G401 (cell line): ENCODE data around the gene PDCL3. TPM values are rescaled to one million over a fixed set of nuclear protein-coding genes. Genes with fewer than 3 reads are reported as not detected.

Experiments
- total RNA-seq: library from RNA; depleted of rRNA; stranded (reverse); fragments of >200 nt; shearing (Covaris generic); gene quantifications from 2 replicates; pipeline ENCODE4 v1.2.3, GENCODE V29; 2014; rRNA removed

The PDCL3 gene
- total RNA-seq, 1 experiment from 2014 or later: 19.1 TPM

Other genes with a start within 250 kb of the PDCL3 start
- gene LONRF2, start 240.5 kb upstream of the PDCL3 start, total RNA-seq: 0.06 TPM in 1 of 2 replicates, not detected in the other
- 18.9 and 23.6 TPM in 2 replicates for gene CHST10, start 145.3 kb upstream of the PDCL3 start, total RNA-seq
- not detected in 2 replicates for gene NMS, start 92.5 kb upstream of the PDCL3 start, total RNA-seq